Uterus (tissue), 2 donors: Measurements from ENCODE around the gene NEAT1.

Experiments used
- CTCF ChIP-seq, 4 experiments: fragments of 200-600 bp in 2 of 4; fragments of 450-650 bp in 2 of 4; sonication (generic) in 2 of 4; IDR thresholded peaks; one replicate each; pipeline ENCODE4 v1.5.1; 2016 to 2019; ENCODE audit warnings: antibody characterized with exemption in 4 of 4, mild to moderate bottlenecking in 2 of 4, moderate library complexity in 1 of 4
- POLR2A ChIP-seq, 2 donors: fragments of 450-650 bp; IDR thresholded peaks; one replicate each; pipeline ENCODE4 v1.6.1; 2016; ENCODE audit warnings: antibody characterized with exemption in 2 of 2, mild to moderate bottlenecking in 1 of 2, moderate library complexity in 1 of 2

DNA sequence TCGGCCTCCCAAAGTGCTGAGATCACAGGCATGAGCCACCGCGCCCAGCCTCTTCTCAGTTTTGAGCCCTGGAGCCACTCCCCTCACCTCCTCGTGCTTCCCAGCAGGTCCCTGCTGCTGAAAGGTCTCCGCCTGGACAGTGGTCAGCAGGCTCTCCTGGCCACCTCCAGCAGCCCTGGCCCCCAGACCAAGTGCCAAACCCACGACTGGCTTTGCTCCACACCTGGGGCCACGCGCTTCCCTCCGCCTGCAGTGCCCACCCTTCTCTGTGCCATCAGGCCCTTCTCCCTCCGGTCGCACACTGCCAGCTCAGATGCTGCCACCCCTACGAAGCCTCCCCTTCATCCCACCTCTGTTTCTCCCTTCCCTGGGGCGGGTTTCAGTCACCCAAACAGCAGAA lies 23.3 kb upstream of the NEAT1 start:
- TF ChIP-seq CTCF (IDR thresholded peaks at IDR 0.05) (no peak), POLR2A (IDR thresholded peaks at IDR 0.05) (no peak)
